WI38 (cell line): ENCODE results near the gene DOCK1.

ENCODE experiments used
- H3K4me3 ChIP-seq: 2 replicates; pipeline ENCODE4 v1.5.1; 2011; ENCODE audit warnings: low read depth, mild to moderate bottlenecking, control low read depth, low read length
- CTCF ChIP-seq: IDR thresholded peaks from 2 replicates; pipeline ENCODE4 v1.5.1; 2012; ENCODE audit warnings: low read depth, mild to moderate bottlenecking, control low read depth, low read length

DOCK1 gene

GRCh38 chr10:127210936-127211466 is 305.8 kb downstream of the DOCK1 start:
- no peak for TF ChIP-seq CTCF
- H3K4me3 ChIP-seq, result no peak overlapping the region

- no peak for TF ChIP-seq CTCF
- H3K4me3 ChIP-seq, result no peak overlapping the region
These were observed 310.6 kb downstream of the DOCK1 start for GRCh38 chr10:127215866-127216265.

- no peak for TF ChIP-seq CTCF
- no peak overlapping the region for H3K4me3 ChIP-seq
These were observed 311.0 kb downstream of the DOCK1 start for GRCh38 chr10:127216274-127216673.

- TF ChIP-seq CTCF, result no peak
- no peak overlapping the region for H3K4me3 ChIP-seq
These were observed 311.6 kb downstream of the DOCK1 start for GRCh38 chr10:127216786-127217185.

GRCh38 chr10:127218658-127219057 is 313.4 kb downstream of the DOCK1 start:
- no peak overlapping the region for H3K4me3 ChIP-seq
- TF ChIP-seq CTCF, result no peak

- no peak overlapping the region for H3K4me3 ChIP-seq
- TF ChIP-seq CTCF, result no peak
These were observed 316.1 kb downstream of the DOCK1 start for GRCh38 chr10:127221281-127221680.

- TF ChIP-seq CTCF, result no peak
- no peak overlapping the region for H3K4me3 ChIP-seq
These were observed 321.8 kb downstream of the DOCK1 start for GRCh38 chr10:127227027-127227426.
